ENCODE results near the gene MON1A. TPM values are rescaled to one million over a fixed set of nuclear protein-coding genes. Genes with fewer than 3 reads are reported as not detected.

The MON1A gene
- total and polyA plus RNA-seq, 4 donors = 4.6 to 9.5 (median 8.2) TPM

DNA sequence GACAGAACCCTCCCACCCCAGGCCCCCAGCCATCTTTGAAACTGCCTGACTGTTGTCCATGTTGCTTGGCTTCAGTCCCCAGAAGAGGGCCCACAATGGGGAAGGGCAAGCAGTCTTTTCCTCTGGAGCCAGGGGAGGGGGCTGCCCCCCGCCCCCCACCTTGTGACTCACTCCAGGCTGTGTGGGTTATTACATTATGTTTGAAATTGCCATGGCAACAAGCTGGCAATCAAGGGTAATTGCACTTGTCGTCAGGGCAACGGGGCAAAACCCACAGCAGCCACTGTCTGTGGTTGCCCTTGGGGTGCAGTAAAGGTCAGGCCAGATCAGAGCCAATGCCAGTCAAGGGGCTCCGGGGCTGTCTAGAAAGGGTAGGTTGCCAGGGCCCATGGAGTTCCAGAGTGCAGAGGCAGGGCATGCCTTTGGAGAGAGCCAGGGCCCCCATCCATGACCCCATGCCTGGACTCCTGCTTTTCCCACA lies 56.8 kb downstream of the MON1A start:
- Histone ChIP-seq H3K36me3 (ENCODE audit: control insufficient read depth in 4 of 4, insufficient read depth in 3 of 4, low read depth in 1 of 4, low read length in 3 of 4) (no peaks in the 10 kb centered on the region), H3K27me3 (ENCODE audit: control insufficient read depth in 4 of 4, insufficient read depth in 4 of 4, low read length in 3 of 4) (peaks cover 0 to 4% (median 2%) of the 10 kb centered on the region in 4 donors), H3K9me3 (ENCODE audit: control insufficient read depth in 4 of 4, low read length in 3 of 4) (no peaks in the 10 kb centered on the region), H3K27ac (ENCODE audit: low read depth in 1 of 2, low read length in 2 of 2) (no peak overlapping the region), H3K9ac (ENCODE audit: low read depth in 1 of 2, low read length in 2 of 2) (no peak overlapping the region), H3K4me1 (ENCODE audit: control insufficient read depth in 4 of 4, insufficient read depth in 4 of 4, low read length in 3 of 4) (peaks cover 3 to 8% (median 6%) of the 10 kb centered on the region in 4 donors), H3K4me3 (ENCODE audit: low read depth in 1 of 3, low read length in 3 of 3) (no peak overlapping the region)
- TF ChIP-seq ZBTB33 (IDR thresholded peaks at IDR 0.05) (no peak), GABPA (IDR thresholded peaks at IDR 0.05 in 1 of 2, conservative IDR thresholded peaks at IDR 0.05 in 1 of 2) (no peak), SP1 (IDR thresholded peaks at IDR 0.05) (no peak), YY1 (IDR thresholded peaks at IDR 0.05) (no peak), MAX (IDR thresholded peaks at IDR 0.05) (no peak), EGR1 (IDR thresholded peaks at IDR 0.05; ENCODE audit: low read depth in 2 of 2) (no peak), RXRA (IDR thresholded peaks at IDR 0.05) (no peak), RAD21 (IDR thresholded peaks at IDR 0.05) (no peak)
- DNase-seq (ENCODE audit: low spot score) = no peak
- 69% methylated on average over 4 of the region's 4 CpGs for WGBS

- Histone ChIP-seq H3K9ac (ENCODE audit: low read depth in 1 of 2, low read length in 2 of 2) (no peak overlapping the region), H3K27ac (ENCODE audit: low read depth in 1 of 2, low read length in 2 of 2) (no peak overlapping the region), H3K27me3 (ENCODE audit: control insufficient read depth in 4 of 4, insufficient read depth in 4 of 4, low read length in 3 of 4) (peaks cover 0 to 4% (median 2%) of the 10 kb centered on the region in 4 donors), H3K9me3 (ENCODE audit: control insufficient read depth in 4 of 4, low read length in 3 of 4) (no peaks in the 10 kb centered on the region), H3K4me1 (ENCODE audit: control insufficient read depth in 4 of 4, insufficient read depth in 4 of 4, low read length in 3 of 4) (peaks cover 3 to 8% (median 6%) of the 10 kb centered on the region in 4 donors), H3K4me3 (ENCODE audit: low read depth in 1 of 3, low read length in 3 of 3) (no peak overlapping the region), H3K36me3 (ENCODE audit: control insufficient read depth in 4 of 4, insufficient read depth in 3 of 4, low read depth in 1 of 4, low read length in 3 of 4) (no peaks in the 10 kb centered on the region)
- WGBS = 85% methylated on average over 10 of the region's 10 CpGs
- DNase-seq (ENCODE audit: low spot score) = no peak
- TF ChIP-seq REST (IDR thresholded peaks at IDR 0.05) (no peak), MAX (IDR thresholded peaks at IDR 0.05) (no peak), ZBTB33 (IDR thresholded peaks at IDR 0.05) (no peak), TAF1 (conservative IDR thresholded peaks at IDR 0.05) (no peak), HNF4A (conservative IDR thresholded peaks at IDR 0.05) (no peak), FOXA1 (IDR thresholded peaks at IDR 0.05) (no peak), YY1 (IDR thresholded peaks at IDR 0.05) (no peak), RXRA (IDR thresholded peaks at IDR 0.05) (no peak), HNF4G (IDR thresholded peaks at IDR 0.05) (no peak), GABPA (IDR thresholded peaks at IDR 0.05 in 1 of 2, conservative IDR thresholded peaks at IDR 0.05 in 1 of 2) (no peak), CTCF (IDR thresholded peaks at IDR 0.05; ENCODE audit: low read depth, low read length, missing input control) (no peak), EGR1 (IDR thresholded peaks at IDR 0.05; ENCODE audit: low read depth in 2 of 2) (no peak), RAD21 (IDR thresholded peaks at IDR 0.05) (no peak)
Measured at GRCh38 chr3:49871531-49872153, 58.0 kb downstream of the MON1A start.

Data from liver (tissue), 9 donors.